ENCODE results near the gene C1orf159. TPM values are rescaled to one million over a fixed set of nuclear protein-coding genes. Genes with fewer than 3 reads are reported as not detected.

C1orf159 gene
- total and polyA plus RNA-seq, 12 donors = 2.9 to 14.0 (median 4.1) TPM

DNA sequence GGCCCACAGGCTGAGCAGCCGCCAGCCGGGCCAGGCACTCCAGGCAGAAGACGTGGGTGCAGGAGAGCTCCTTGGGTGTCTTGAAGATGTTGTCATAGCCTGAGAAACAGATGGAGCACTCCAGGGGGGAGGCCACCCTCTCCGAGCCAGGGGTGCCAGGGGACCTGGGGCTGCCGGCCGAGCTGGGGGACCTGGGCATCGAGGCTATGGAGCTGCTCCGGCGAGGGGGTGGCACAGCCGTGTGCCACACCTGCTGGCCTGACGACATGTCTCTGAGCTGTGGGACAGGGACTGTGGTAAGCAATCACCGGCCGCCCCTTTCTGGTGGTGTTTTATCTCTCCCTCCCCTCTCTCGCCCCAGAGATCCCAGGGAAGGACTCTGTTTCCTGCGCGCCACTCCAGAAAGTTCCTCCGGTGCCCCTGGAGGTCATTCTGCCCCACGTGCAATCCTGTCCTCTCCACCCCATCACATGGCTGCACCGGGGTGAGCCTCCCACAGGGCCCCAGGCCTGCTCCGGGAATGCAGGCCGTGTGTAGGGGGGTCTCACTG is 43.5 kb downstream of the C1orf159 start:
- intact Hi-C loops (cut with DNase I) = no loop called here
- ATAC-seq (no peak), DNase-seq (no peak)
- Histone ChIP-seq H3K27ac (no peak overlapping the region), H3K27me3 (peaks cover 23 to 72% (median 66%) of the 10 kb centered on the region in 7 donors), H3K4me3 (no peak overlapping the region), H3K36me3 (no peaks in the 10 kb centered on the region), H3K9me3 (no peaks in the 10 kb centered on the region), H3K4me1 (peaks cover 4 to 19% (median 13%) of the 10 kb centered on the region in 9 donors)
- TF ChIP-seq, protein P1, sequence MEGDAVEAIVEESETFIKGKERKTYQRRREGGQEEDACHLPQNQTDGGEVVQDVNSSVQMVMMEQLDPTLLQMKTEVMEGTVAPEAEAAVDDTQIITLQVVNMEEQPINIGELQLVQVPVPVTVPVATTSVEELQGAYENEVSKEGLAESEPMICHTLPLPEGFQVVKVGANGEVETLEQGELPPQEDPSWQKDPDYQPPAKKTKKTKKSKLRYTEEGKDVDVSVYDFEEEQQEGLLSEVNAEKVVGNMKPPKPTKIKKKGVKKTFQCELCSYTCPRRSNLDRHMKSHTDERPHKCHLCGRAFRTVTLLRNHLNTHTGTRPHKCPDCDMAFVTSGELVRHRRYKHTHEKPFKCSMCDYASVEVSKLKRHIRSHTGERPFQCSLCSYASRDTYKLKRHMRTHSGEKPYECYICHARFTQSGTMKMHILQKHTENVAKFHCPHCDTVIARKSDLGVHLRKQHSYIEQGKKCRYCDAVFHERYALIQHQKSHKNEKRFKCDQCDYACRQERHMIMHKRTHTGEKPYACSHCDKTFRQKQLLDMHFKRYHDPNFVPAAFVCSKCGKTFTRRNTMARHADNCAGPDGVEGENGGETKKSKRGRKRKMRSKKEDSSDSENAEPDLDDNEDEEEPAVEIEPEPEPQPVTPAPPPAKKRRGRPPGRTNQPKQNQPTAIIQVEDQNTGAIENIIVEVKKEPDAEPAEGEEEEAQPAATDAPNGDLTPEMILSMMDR (IDR thresholded peaks at IDR 0.05) = no peak
- WGBS, 2 donors = 72% methylated on average over 21 of the region's 21 CpGs

- no peak overlapping the region for H3K27ac ChIP-seq
- WGBS, 2 donors = 85 to 86% methylated on average over 56 of the region's 56 CpGs
Measured at GRCh38 chr1:1071486-1072298, 44.2 kb downstream of the C1orf159 start.

GRCh38 chr1:1069711-1070676 is 45.9 kb downstream of the C1orf159 start:
- WGBS, 2 donors = 58 to 62% methylated on average over 38 to 40 of the region's 40 CpGs
- ATAC-seq (peak in 2 of 8 donors; percentile 5 to 10), DNase-seq (no peak)
- H3K36me3 ChIP-seq = no peaks in the 10 kb centered on the region
- no peak overlapping the region for H3K27ac ChIP-seq
- H3K9me3 ChIP-seq = no peaks in the 10 kb centered on the region
- peak overlapping the region in 9 of 10 donors; percentile 35 to 57 (median 47) for H3K4me3 ChIP-seq
- H3K4me1 ChIP-seq = peaks cover 4 to 19% (median 13%) of the 10 kb centered on the region in 9 donors
- H3K27me3 ChIP-seq = peaks cover 22 to 78% (median 70%) of the 10 kb centered on the region in 7 donors
- TF ChIP-seq, protein P1 (IDR thresholded peaks at IDR 0.05) = no peak
- intact Hi-C loops (cut with DNase I) = loop anchor here in 4 of 10 donors (5.0 to 10.0 kb wide), 4 partner anchors 38 to 193 kb away; partner anchors contain the start of genes ISG15 (in 1 of the 4) and PERM1 (in 1 of the 4)

More at GRCh38 chr1:1071486-1072298, 44.2 kb downstream of the C1orf159 start:
- H3K4me3 ChIP-seq = no peak overlapping the region
- intact Hi-C loops (cut with DNase I) = no loop called here
- TF ChIP-seq, protein P1 (IDR thresholded peaks at IDR 0.05) = no peak
- ATAC-seq = no peak
- H3K9me3 ChIP-seq = no peaks in the 10 kb centered on the region
- no peak for DNase-seq
- peaks cover 25 to 79% (median 72%) of the 10 kb centered on the region in 7 donors for H3K27me3 ChIP-seq
- peaks cover 4 to 19% (median 13%) of the 10 kb centered on the region in 9 donors for H3K4me1 ChIP-seq
- H3K36me3 ChIP-seq = no peaks in the 10 kb centered on the region

Data from heart right ventricle (tissue), 16 donors.